Lower leg skin (tissue), 3 donors: Measurements from ENCODE around the gene CCDC187.

Experiments used
- POLR2A ChIP-seq, 2 donors: fragments of 450-650 bp; IDR thresholded peaks; one replicate each; pipeline ENCODE4 v1.6.1; 2016 to 2017; ENCODE audit warnings: antibody characterized with exemption in 2 of 2, mild to moderate bottlenecking in 1 of 2, moderate library complexity in 1 of 2
- TF ChIP-seq, protein P1 (sequence below), 3 donors: fragments of 450-650 bp; IDR thresholded peaks; one replicate each; pipeline ENCODE4 v1.5.1; 2016; ENCODE audit warnings: antibody characterized with exemption in 3 of 3, mild to moderate bottlenecking in 3 of 3, moderate library complexity in 2 of 3

DNA sequence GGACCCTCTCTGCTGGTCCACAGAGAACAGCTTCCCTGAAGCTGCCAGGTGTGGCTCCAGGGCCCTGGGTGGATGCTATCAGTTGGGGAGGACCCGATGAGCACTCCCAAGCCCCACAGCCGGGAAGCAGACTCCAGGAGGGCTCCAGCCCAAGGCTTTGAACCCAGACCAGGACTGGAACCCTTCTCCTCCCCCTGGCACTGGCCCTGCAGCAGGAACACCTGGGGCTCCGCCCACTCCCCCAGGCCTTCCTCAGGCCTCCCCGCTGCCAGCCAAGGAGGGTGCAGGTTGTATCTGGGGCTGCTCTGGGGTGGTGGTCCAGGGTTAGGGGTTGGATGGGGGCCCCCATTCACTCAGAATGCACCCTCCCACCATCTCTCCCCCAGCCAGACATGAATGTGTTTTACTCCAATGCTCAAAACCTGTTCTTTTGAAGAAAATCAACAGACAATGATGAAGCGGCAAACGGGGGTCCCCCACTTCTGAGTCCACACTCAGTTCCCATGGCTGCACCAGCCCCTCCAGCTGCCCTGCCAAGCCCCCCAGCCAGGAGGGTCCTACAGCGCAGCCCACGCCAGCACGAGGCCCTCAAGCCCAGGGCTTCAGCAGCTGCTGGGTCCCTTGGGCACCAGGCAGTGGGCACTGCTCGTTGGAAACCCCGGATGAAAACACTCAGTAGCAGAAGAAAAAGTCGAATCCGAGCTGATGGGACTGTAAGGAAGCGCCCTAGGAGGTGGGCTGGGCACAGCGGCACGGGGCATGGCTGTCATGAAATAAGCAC is 23.2 kb downstream of the CCDC187 start:
- TF ChIP-seq, protein P1, sequence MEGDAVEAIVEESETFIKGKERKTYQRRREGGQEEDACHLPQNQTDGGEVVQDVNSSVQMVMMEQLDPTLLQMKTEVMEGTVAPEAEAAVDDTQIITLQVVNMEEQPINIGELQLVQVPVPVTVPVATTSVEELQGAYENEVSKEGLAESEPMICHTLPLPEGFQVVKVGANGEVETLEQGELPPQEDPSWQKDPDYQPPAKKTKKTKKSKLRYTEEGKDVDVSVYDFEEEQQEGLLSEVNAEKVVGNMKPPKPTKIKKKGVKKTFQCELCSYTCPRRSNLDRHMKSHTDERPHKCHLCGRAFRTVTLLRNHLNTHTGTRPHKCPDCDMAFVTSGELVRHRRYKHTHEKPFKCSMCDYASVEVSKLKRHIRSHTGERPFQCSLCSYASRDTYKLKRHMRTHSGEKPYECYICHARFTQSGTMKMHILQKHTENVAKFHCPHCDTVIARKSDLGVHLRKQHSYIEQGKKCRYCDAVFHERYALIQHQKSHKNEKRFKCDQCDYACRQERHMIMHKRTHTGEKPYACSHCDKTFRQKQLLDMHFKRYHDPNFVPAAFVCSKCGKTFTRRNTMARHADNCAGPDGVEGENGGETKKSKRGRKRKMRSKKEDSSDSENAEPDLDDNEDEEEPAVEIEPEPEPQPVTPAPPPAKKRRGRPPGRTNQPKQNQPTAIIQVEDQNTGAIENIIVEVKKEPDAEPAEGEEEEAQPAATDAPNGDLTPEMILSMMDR (IDR thresholded peaks at IDR 0.05) = no peak
- no peak for TF ChIP-seq POLR2A (IDR thresholded peaks at IDR 0.05)
